CD4-positive, CD25-positive, alpha-beta regulatory T cell (primary cell): Measurements from ENCODE around the gene SNX32. TPM values are rescaled to one million over a fixed set of nuclear protein-coding genes. Genes with fewer than 3 reads are reported as not detected.
A peak's percentile ranks its signal among the peaks of the same experiment; 100 is the strongest.

Experiments used
- ATAC-seq, 2 donors: fragments of 150-1000 bp; cut with Tn5 transposase; one replicate each; pipeline ENCODE4 v1.10.0; 2021; ENCODE audit warnings: low read depth in 2 of 2, moderate number of reproducible peaks in 2 of 2, moderate library complexity in 1 of 2
- DNase-seq, 3 donors: peaks; one replicate each; pipeline versions ENCODE4 v3.0.0 to v3.0.0-alpha.2; 2012 to 2022; ENCODE audit warnings: mixed read lengths in 1 of 3
- H3K27ac ChIP-seq: one replicate; pipeline ENCODE4 v1.7.0; 2013; ENCODE audit warnings: mild to moderate bottlenecking, low read length; ENCODE audit not compliant: insufficient read depth, poor library complexity, severe bottlenecking
- H3K27me3 ChIP-seq: one replicate; pipeline ENCODE4 v1.7.0; 2013; ENCODE audit warnings: low read length; ENCODE audit not compliant: control insufficient read depth, insufficient read depth
- H3K36me3 ChIP-seq: one replicate; pipeline ENCODE4 v1.7.0; 2013; ENCODE audit warnings: mild to moderate bottlenecking, low read length, moderate library complexity; ENCODE audit not compliant: control insufficient read depth, insufficient read depth
- H3K4me1 ChIP-seq: 2 replicates; pipeline ENCODE4 v1.7.0; 2013; ENCODE audit warnings: mild to moderate bottlenecking, low read length; ENCODE audit not compliant: insufficient read depth, control insufficient read depth, poor library complexity, severe bottlenecking
- H3K4me3 ChIP-seq: one replicate; pipeline ENCODE4 v1.7.0; 2013; ENCODE audit warnings: low read depth, mild to moderate bottlenecking, low read length, moderate library complexity
- H3K9me3 ChIP-seq, 2 experiments: 1 replicate in 1 of 2; 2 replicates in 1 of 2; pipeline ENCODE4 v1.7.0; 2013; ENCODE audit warnings: low read length in 2 of 2, mild to moderate bottlenecking in 1 of 2, moderate library complexity in 1 of 2; ENCODE audit not compliant: control insufficient read depth in 2 of 2
- H3K27ac Mint-ChIP-seq, 3 donors: one replicate each; pipeline ENCODE4 v1.8.0; 2020 to 2022; ENCODE audit warnings: mild to moderate bottlenecking in 3 of 3, mixed read lengths in 3 of 3, moderate library complexity in 2 of 3
- H3K27me3 Mint-ChIP-seq: one replicate; pipeline ENCODE4 v1.8.0; 2022; ENCODE audit warnings: mild to moderate bottlenecking, mixed read lengths
- H3K36me3 Mint-ChIP-seq: one replicate; pipeline ENCODE4 v1.8.0; 2020; ENCODE audit warnings: mixed read lengths
- H3K4me1 Mint-ChIP-seq, 4 donors: one replicate each; pipeline ENCODE4 v1.8.0; 2020 to 2022; ENCODE audit warnings: mixed read lengths in 4 of 4, mild to moderate bottlenecking in 1 of 4
- H3K4me3 Mint-ChIP-seq, 4 donors: one replicate each; pipeline ENCODE4 v1.8.0; 2020 to 2022; ENCODE audit warnings: mild to moderate bottlenecking in 4 of 4, mixed read lengths in 4 of 4, moderate library complexity in 3 of 4
- H3K9me3 Mint-ChIP-seq, 7 donors: one replicate each; pipeline ENCODE4 v1.8.0; 2020 to 2022; ENCODE audit warnings: mixed read lengths in 7 of 7, mild to moderate bottlenecking in 3 of 7, moderate library complexity in 2 of 7
- polyA plus RNA-seq, 4 donors: library from polyadenylated mRNA; unstranded; fragments of 300-500 nt; fragmentation: Illumina TruSeq; gene quantifications; one replicate each; pipeline ENCODE4 v1.2.3, GENCODE V29; 2021
- total RNA-seq: library from RNA; stranded (reverse); gene quantifications from one replicate; pipeline ENCODE4 v1.2.3, GENCODE V29; 2022

The SNX32 gene
- total RNA-seq (0.44 TPM), polyA plus RNA-seq (1 to 10 TPM in 1 of 4 donors, under 1 TPM in 3; 0.32 to 1.3 (median 0.48) TPM)

GRCh38 chr11:65833297-65834030, at the start of gene SNX32:
Gene SNX32 (plus strand): TSS chr11:65833963. CDS start chr11:65834066, 103 bp downstream.
- Histone ChIP-seq H3K9me3 (no peaks in the 10 kb centered on the region), H3K27me3 (peaks cover 4% of the 10 kb centered on the region), H3K27ac (peak within 1 kb of the TSS; percentile 9), H3K36me3 (no peaks in the 10 kb centered on the region), H3K4me1 (peaks cover 17% of the 10 kb centered on the region), H3K4me3 (peak within 1 kb of the TSS; percentile 70)
- Mint-ChIP-seq H3K4me3 (no peak within 1 kb of the TSS), H3K27ac (peak within 1 kb of the TSS in 2 of 3 donors; percentile 54 to 74), H3K4me1 (peaks cover 0 to 10% (median 5%) of the 10 kb centered on the region in 4 donors), H3K9me3 (no peaks in the 10 kb centered on the region), H3K36me3 (no peaks in the 10 kb centered on the region), H3K27me3 (peaks cover 15% of the 10 kb centered on the region)
- peak; percentile 99 for ATAC-seq
- peak; percentile 88 to 96 (median 93) for DNase-seq

GRCh38 chr11:65785319-65786007, 48.3 kb upstream of the SNX32 start:
- no peaks in the 10 kb centered on the region for H3K36me3 ChIP-seq
- H3K4me1 ChIP-seq = peaks cover 37% of the 10 kb centered on the region
- DNase-seq (peak in 1 of 3 donors; percentile 25), ATAC-seq (no peak)
- no peak overlapping the region for H3K4me3 ChIP-seq
- H3K27me3 ChIP-seq = peaks cover 14% of the 10 kb centered on the region
- H3K4me1 Mint-ChIP-seq = peaks cover 7 to 30% (median 17%) of the 10 kb centered on the region in 4 donors
- H3K9me3 Mint-ChIP-seq = no peaks in the 10 kb centered on the region
- H3K9me3 ChIP-seq = no peaks in the 10 kb centered on the region
- peaks cover 37% of the 10 kb centered on the region for H3K27me3 Mint-ChIP-seq
- H3K4me3 Mint-ChIP-seq = peak overlapping the region; percentile 38 to 72 (median 60)
- H3K27ac ChIP-seq = no peak overlapping the region
- no peak overlapping the region for H3K27ac Mint-ChIP-seq
- no peaks in the 10 kb centered on the region for H3K36me3 Mint-ChIP-seq

- Histone ChIP-seq H3K27me3 (peaks cover 14% of the 10 kb centered on the region), H3K4me3 (no peak overlapping the region), H3K4me1 (peaks cover 37% of the 10 kb centered on the region), H3K9me3 (no peaks in the 10 kb centered on the region), H3K27ac (no peak overlapping the region), H3K36me3 (no peaks in the 10 kb centered on the region)
- ATAC-seq = no peak
- peaks cover 44% of the 10 kb centered on the region for H3K27me3 Mint-ChIP-seq
- DNase-seq = peak in 1 of 3 donors; percentile 20
- peak overlapping the region in 3 of 4 donors; percentile 50 to 72 (median 69) for H3K4me3 Mint-ChIP-seq
- H3K36me3 Mint-ChIP-seq = no peaks in the 10 kb centered on the region
- peaks cover 7 to 36% (median 17%) of the 10 kb centered on the region in 4 donors for H3K4me1 Mint-ChIP-seq
- no peak overlapping the region for H3K27ac Mint-ChIP-seq
- H3K9me3 Mint-ChIP-seq = no peaks in the 10 kb centered on the region
Measured at GRCh38 chr11:65786008-65786785, 47.6 kb upstream of the SNX32 start.

GRCh38 chr11:65786786-65787636, 46.8 kb upstream of the SNX32 start, which contains the start of gene OVOL1:
Gene OVOL1 (plus strand): TSS chr11:65787063. CDS start chr11:65787374, 311 bp downstream.
- H3K27ac ChIP-seq = no peak within 1 kb of the TSS
- Mint-ChIP-seq H3K4me3 (peak within 1 kb of the TSS; percentile 27 to 84 (median 73)), H3K36me3 (no peaks in the 10 kb centered on the region), H3K27me3 (peaks cover 49% of the 10 kb centered on the region), H3K4me1 (peaks cover 7 to 43% (median 17%) of the 10 kb centered on the region in 4 donors), H3K27ac (no peak within 1 kb of the TSS), H3K9me3 (no peaks in the 10 kb centered on the region)
- H3K27me3 ChIP-seq = peaks cover 14% of the 10 kb centered on the region
- no peaks in the 10 kb centered on the region for H3K9me3 ChIP-seq
- ATAC-seq (no peak), DNase-seq (peak in 2 of 3 donors; percentile 24 to 27)
- H3K36me3 ChIP-seq = no peaks in the 10 kb centered on the region
- peaks cover 39% of the 10 kb centered on the region for H3K4me1 ChIP-seq
- no peak within 1 kb of the TSS for H3K4me3 ChIP-seq

- Mint-ChIP-seq H3K27me3 (peaks cover 49% of the 10 kb centered on the region), H3K4me3 (peak overlapping the region; percentile 54 to 84 (median 73)), H3K27ac (peak overlapping the region in 1 of 3 donors; percentile 68), H3K9me3 (peaks cover 0 to 2% (median 0%) of the 10 kb centered on the region in 7 donors), H3K36me3 (no peaks in the 10 kb centered on the region), H3K4me1 (peaks cover 7 to 47% (median 16%) of the 10 kb centered on the region in 4 donors)
- ATAC-seq (no peak), DNase-seq (peak in 1 of 3 donors; percentile 22)
- H3K4me1 ChIP-seq = peaks cover 39% of the 10 kb centered on the region
- no peaks in the 10 kb centered on the region for H3K9me3 ChIP-seq
- peaks cover 14% of the 10 kb centered on the region for H3K27me3 ChIP-seq
- no peak overlapping the region for H3K4me3 ChIP-seq
- H3K27ac ChIP-seq = no peak overlapping the region
- H3K36me3 ChIP-seq = no peaks in the 10 kb centered on the region
Measured at GRCh38 chr11:65787649-65788622, 45.8 kb upstream of the SNX32 start.

GRCh38 chr11:65788821-65789220, 44.9 kb upstream of the SNX32 start:
- ATAC-seq = no peak
- peaks cover 7 to 44% (median 13%) of the 10 kb centered on the region in 4 donors for H3K4me1 Mint-ChIP-seq
- Histone ChIP-seq H3K4me1 (peaks cover 39% of the 10 kb centered on the region), H3K36me3 (no peaks in the 10 kb centered on the region), H3K4me3 (no peak overlapping the region), H3K27ac (no peak overlapping the region), H3K27me3 (peaks cover 14% of the 10 kb centered on the region), H3K9me3 (no peaks in the 10 kb centered on the region)
- peak overlapping the region in 2 of 4 donors; percentile 48 to 62 for H3K4me3 Mint-ChIP-seq
- peaks cover 48% of the 10 kb centered on the region for H3K27me3 Mint-ChIP-seq
- no peak overlapping the region for H3K27ac Mint-ChIP-seq
- DNase-seq = no peak
- no peaks in the 10 kb centered on the region for H3K36me3 Mint-ChIP-seq
- peaks cover 0 to 2% (median 0%) of the 10 kb centered on the region in 7 donors for H3K9me3 Mint-ChIP-seq
